Heart left ventricle (tissue), 16 donors: Measurements from ENCODE around the gene MME. TPM values are rescaled to one million over a fixed set of nuclear protein-coding genes. Genes with fewer than 3 reads are reported as not detected.

ENCODE experiments used
- ATAC-seq, 4 donors: fragments of 200-7000 bp; cut with Tn5 transposase; one replicate each; pipeline ENCODE4 v1.9.1; 2020 to 2022; ENCODE audit warnings: moderate library complexity in 4 of 4, mild to moderate bottlenecking in 3 of 4, moderate number of reproducible peaks in 1 of 4
- DNase-seq, 5 donors: peaks; one replicate each; pipeline ENCODE4 v3.0.0-alpha.2; 2020
- H3K27ac ChIP-seq, 12 donors: fragments of 200-600 bp; sonication (generic) in 4 of 12; one replicate each; pipeline versions ENCODE4 v1.5.0 to v1.8.0; 2016 to 2022; ENCODE audit warnings: mild to moderate bottlenecking in 2 of 12
- H3K27me3 ChIP-seq, 9 donors: fragments of 200-600 bp; sonication (generic) in 2 of 9; one replicate each; pipeline versions ENCODE4 v1.5.1 to v1.8.0; 2016 to 2022; ENCODE audit warnings: mild to moderate bottlenecking in 3 of 9
- H3K36me3 ChIP-seq, 9 donors: fragments of 200-600 bp; sonication (generic) in 2 of 9; one replicate each; pipeline versions ENCODE4 v1.5.0 to v1.8.0; 2018 to 2022; ENCODE audit warnings: mild to moderate bottlenecking in 2 of 9
- H3K4me1 ChIP-seq, 12 donors: fragments of 200-600 bp; sonication (generic) in 4 of 12; one replicate each; pipeline versions ENCODE4 v1.5.0 to v1.8.0; 2016 to 2022; ENCODE audit warnings: mild to moderate bottlenecking in 3 of 12
- H3K4me3 ChIP-seq, 12 donors: fragments of 200-600 bp; sonication (generic) in 4 of 12; one replicate each; pipeline versions ENCODE4 v1.5.0 to v1.8.0; 2017 to 2022; ENCODE audit warnings: mild to moderate bottlenecking in 9 of 12, moderate library complexity in 4 of 12
- H3K9me3 ChIP-seq, 12 donors: fragments of 200-600 bp; sonication (generic) in 4 of 12; one replicate each; pipeline versions ENCODE4 v1.5.0 to v1.8.0; 2016 to 2022; ENCODE audit warnings: mild to moderate bottlenecking in 1 of 12
- CTCF ChIP-seq, 12 donors: fragments of 200-600 bp; sonication (generic) in 4 of 12; IDR thresholded peaks; one replicate each; pipeline versions ENCODE4 v1.5.0 to v1.8.0; 2018 to 2022; ENCODE audit warnings: antibody characterized with exemption in 12 of 12, mild to moderate bottlenecking in 5 of 12
- POLR2A ChIP-seq, 2 donors: fragments of 450-650 bp; IDR thresholded peaks; one replicate each; pipeline ENCODE4 v1.6.1; 2017; ENCODE audit warnings: antibody characterized with exemption in 2 of 2, mild to moderate bottlenecking in 2 of 2, moderate library complexity in 2 of 2
- WGBS, 4 donors: extraction: QIAGEN DNeasy Blood & Tissue Kit in 2 of 4; methylation state at CpG; one replicate each; pipeline versions ENCODE4 v1.1.5 to v1.1.7; 2013 to 2018; 5-methylcytosine and 5-hydroxymethylcytosine counted together
- intact Hi-C, 10 donors: fragments of 100-400 bp; cut with DNase I; formaldehyde crosslinking; loops; one replicate each; pipeline versions ENCODE4 v1.11.1 to v1.14.2; 2022
- polyA plus RNA-seq, 2 donors: library from polyadenylated mRNA; stranded (reverse); fragments of 200-250 nt; gene quantifications; one replicate each; pipeline ENCODE4 v1.2.3, GENCODE V29; 2013
- total RNA-seq, 9 donors: library from RNA; depleted of rRNA in 2 of 9; stranded (reverse); fragments of >200 nt in 2 of 9; fragmentation: NEBNext Ultra II Directional in 3 of 9; extraction: Animal tissue kit (Norgen Biotek cat#: 25700) in 3 of 9; gene quantifications; one replicate each; pipeline versions ENCODE4 v1.1.0 to v1.2.4, GENCODE V29; 2016 to 2023
- donor health status: ischemic (EF 13 %, LVEDD 7.1; RV severe dilation, severe dysfunction).
- donor health status: healthy with polysubstance abuse.
- donor health status: DM: no; HTN: yes; CAD: no.
- donor health status: DM: no; HTN: no; CAD: no.
- donor health status: ischemic (EF 25% LVEDD 6.9; RV normal size, moderate dysfunction).
- donor health status: ischemic (EF 25% LVEDD 5.7; RV mildly dilated, moderate dysfunction).
- donor health status: healthy.
- donor health status: DM: yes; HTN: yes; CAD: no.
- donor health status: ischemic (EF 35%, LVEDD 5.7; RV mildly dilated, moderate dysfunction).
- donor health status: nonischemic (EF 11% LVEDD 7.7; RV severe dilation, severe dysfunction).
- donor health status: DM: yes; HTN: yes; CAD: no.
- donor health status: PGD.
- donor health status: ischemic (EF 29% LVEDD 5.4; RV normal size, mild dysfunction).
- donor health status: nonischemic (EF 23%, LVEDD 6.1; RV moderate dilation, normal function).

The MME gene
- total and polyA plus RNA-seq, 11 donors: 0.84 to 18.5 (median 5.3) TPM

- 6 to 11% (median 6%) methylated on average over 18 of the region's 18 CpGs for WGBS, 4 donors
- Histone ChIP-seq H3K27me3 (peaks cover 0 to 44% (median 17%) of the 10 kb centered on the region in 9 donors), H3K4me3 (peak overlapping the region; percentile 33 to 75 (median 60)), H3K9me3 (peaks cover 0 to 15% (median 9%) of the 10 kb centered on the region in 12 donors), H3K36me3 (no peaks in the 10 kb centered on the region), H3K4me1 (peaks cover 0 to 21% (median 4%) of the 10 kb centered on the region in 12 donors), H3K27ac (peak overlapping the region in 1 of 12 donors; percentile 61)
- DNase-seq (no peak), ATAC-seq (peak in 1 of 4 donors; percentile 25)
- intact Hi-C loops: no loop called here
- TF ChIP-seq POLR2A (IDR thresholded peaks at IDR 0.05) (no peak), CTCF (IDR thresholded peaks at IDR 0.05) (no peak)
Measured at GRCh38 chr3:155078711-155079467, 1.2 kb upstream of the MME start.

DNA sequence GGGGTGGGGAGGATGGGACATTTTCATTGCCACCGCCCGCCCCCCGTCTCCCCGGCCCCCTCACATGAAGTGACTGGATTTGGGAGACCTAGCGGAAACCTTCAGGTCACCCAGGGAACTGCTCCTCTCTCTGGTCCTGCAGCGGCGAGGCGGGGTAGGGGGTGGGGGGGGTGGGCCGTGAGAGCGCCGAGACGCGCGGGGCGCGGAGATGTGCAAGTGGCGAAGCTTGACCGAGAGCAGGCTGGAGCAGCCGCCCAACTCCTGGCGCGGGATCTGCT, 712 bp upstream of the MME start:
- Histone ChIP-seq H3K27me3 (peaks cover 0 to 44% (median 17%) of the 10 kb centered on the region in 9 donors), H3K36me3 (no peaks in the 10 kb centered on the region), H3K4me1 (peaks cover 0 to 21% (median 4%) of the 10 kb centered on the region in 12 donors), H3K27ac (peak overlapping the region in 1 of 12 donors; percentile 61), H3K4me3 (peak overlapping the region; percentile 33 to 75 (median 60)), H3K9me3 (peaks cover 0 to 15% (median 9%) of the 10 kb centered on the region in 12 donors)
- intact Hi-C loops: no loop called here
- ATAC-seq: peak in 3 of 4 donors; percentile 30 to 64 (median 50)
- TF ChIP-seq POLR2A (IDR thresholded peaks at IDR 0.05): no peak
- TF ChIP-seq CTCF (IDR thresholded peaks at IDR 0.05): no peak
- DNase-seq: no peak
- 1 to 9% (median 2%) methylated on average over 8 to 21 of the region's 21 CpGs for WGBS, 4 donors

DNA sequence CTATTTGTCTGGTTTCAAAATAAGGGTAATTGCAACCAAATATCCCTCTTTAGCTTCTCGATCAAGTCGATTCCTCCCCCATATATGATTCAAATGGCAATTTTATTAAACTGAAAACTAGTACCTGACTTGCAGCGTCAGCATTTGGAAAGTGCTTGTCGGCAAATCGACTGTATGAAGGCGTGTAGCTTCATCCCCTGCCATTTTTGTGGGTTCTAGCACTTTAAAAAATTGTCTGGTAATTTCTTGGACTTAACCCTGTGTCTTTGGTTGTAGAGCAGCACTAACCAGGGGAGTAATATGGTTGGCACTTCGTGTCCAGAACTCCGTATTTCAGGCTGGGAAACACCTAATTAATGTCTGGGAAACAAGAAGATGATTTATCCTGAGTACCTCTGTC, 573 bp downstream of the MME start:
- Histone ChIP-seq H3K27ac (peak overlapping the region in 1 of 12 donors; percentile 61), H3K27me3 (peaks cover 0 to 47% (median 17%) of the 10 kb centered on the region in 9 donors), H3K36me3 (peaks cover 0 to 4% (median 0%) of the 10 kb centered on the region in 9 donors), H3K4me3 (peak overlapping the region in 11 of 12 donors; percentile 33 to 75 (median 60)), H3K4me1 (peaks cover 0 to 21% (median 4%) of the 10 kb centered on the region in 12 donors), H3K9me3 (peaks cover 0 to 6% (median under 1%) of the 10 kb centered on the region in 12 donors)
- no peak for TF ChIP-seq POLR2A (IDR thresholded peaks at IDR 0.05)
- no peak for TF ChIP-seq CTCF (IDR thresholded peaks at IDR 0.05)
- intact Hi-C loops: no loop called here
- DNase-seq (no peak), ATAC-seq (no peak)
- 31 to 48% (median 38%) methylated on average over 8 of the region's 8 CpGs for WGBS, 4 donors

- Histone ChIP-seq H3K4me3 (no peak overlapping the region), H3K9me3 (no peaks in the 10 kb centered on the region), H3K27ac (no peak overlapping the region), H3K4me1 (peaks cover 0 to 21% (median 4%) of the 10 kb centered on the region in 12 donors), H3K27me3 (peaks cover 0 to 41% (median 11%) of the 10 kb centered on the region in 9 donors), H3K36me3 (peaks cover 0 to 4% (median 0%) of the 10 kb centered on the region in 9 donors)
- WGBS, 4 donors: 53 to 63% (median 54%) methylated on average over 2 of the region's 2 CpGs
- ATAC-seq (no peak), DNase-seq (no peak)
- intact Hi-C loops: no loop called here
- TF ChIP-seq CTCF (IDR thresholded peaks at IDR 0.05): no peak
- TF ChIP-seq POLR2A (IDR thresholded peaks at IDR 0.05): no peak
Measured at GRCh38 chr3:155083313-155083905, 3.3 kb downstream of the MME start.
